Keratinocyte (primary cell): ENCODE results near the gene KATNB1.

Experiments used
- EZH2 ChIP-seq: IDR thresholded peaks from one replicate; pipeline ENCODE4 v1.6.1; 2012; ENCODE audit warnings: inconsistent platforms, mild to moderate bottlenecking, low read length, moderate library complexity
- TF ChIP-seq, protein P1 (sequence below), 3 experiments: IDR thresholded peaks in 1 of 3; conservative IDR thresholded peaks in 1 of 3; optimal IDR thresholded peaks in 1 of 3; 2 replicates in 2 of 3; 3 replicates in 1 of 3; pipeline versions ENCODE3 to v1.5.1; 2011; ENCODE audit warnings: low read length in 3 of 3, mild to moderate bottlenecking in 3 of 3, moderate library complexity in 2 of 3, control low read depth in 1 of 3, inconsistent platforms in 1 of 3; ENCODE audit not compliant: insufficient read depth in 2 of 3; ENCODE audit errors: extremely low read depth in 1 of 3

GRCh38 chr16:57724531-57724930, 11.0 kb upstream of the KATNB1 start:
- TF ChIP-seq, protein P1, sequence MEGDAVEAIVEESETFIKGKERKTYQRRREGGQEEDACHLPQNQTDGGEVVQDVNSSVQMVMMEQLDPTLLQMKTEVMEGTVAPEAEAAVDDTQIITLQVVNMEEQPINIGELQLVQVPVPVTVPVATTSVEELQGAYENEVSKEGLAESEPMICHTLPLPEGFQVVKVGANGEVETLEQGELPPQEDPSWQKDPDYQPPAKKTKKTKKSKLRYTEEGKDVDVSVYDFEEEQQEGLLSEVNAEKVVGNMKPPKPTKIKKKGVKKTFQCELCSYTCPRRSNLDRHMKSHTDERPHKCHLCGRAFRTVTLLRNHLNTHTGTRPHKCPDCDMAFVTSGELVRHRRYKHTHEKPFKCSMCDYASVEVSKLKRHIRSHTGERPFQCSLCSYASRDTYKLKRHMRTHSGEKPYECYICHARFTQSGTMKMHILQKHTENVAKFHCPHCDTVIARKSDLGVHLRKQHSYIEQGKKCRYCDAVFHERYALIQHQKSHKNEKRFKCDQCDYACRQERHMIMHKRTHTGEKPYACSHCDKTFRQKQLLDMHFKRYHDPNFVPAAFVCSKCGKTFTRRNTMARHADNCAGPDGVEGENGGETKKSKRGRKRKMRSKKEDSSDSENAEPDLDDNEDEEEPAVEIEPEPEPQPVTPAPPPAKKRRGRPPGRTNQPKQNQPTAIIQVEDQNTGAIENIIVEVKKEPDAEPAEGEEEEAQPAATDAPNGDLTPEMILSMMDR (optimal IDR thresholded peaks at IDR 0.05 in 1 of 3, IDR thresholded peaks at IDR 0.05 in 1 of 3, conservative IDR thresholded peaks at IDR 0.05 in 1 of 3; ENCODE audit: extremely low read depth in 1 of 3, insufficient read depth in 2 of 3, low read length in 3 of 3) = no peak
- TF ChIP-seq EZH2 = no peak
